Measurements from ENCODE around the gene KRT5.
"Not testable (repeated sequence)": the region's sequence is repeated elsewhere in the genome, so short reads cannot be mapped to it uniquely, and the experiment has no call there.

KRT5 gene

DNA sequence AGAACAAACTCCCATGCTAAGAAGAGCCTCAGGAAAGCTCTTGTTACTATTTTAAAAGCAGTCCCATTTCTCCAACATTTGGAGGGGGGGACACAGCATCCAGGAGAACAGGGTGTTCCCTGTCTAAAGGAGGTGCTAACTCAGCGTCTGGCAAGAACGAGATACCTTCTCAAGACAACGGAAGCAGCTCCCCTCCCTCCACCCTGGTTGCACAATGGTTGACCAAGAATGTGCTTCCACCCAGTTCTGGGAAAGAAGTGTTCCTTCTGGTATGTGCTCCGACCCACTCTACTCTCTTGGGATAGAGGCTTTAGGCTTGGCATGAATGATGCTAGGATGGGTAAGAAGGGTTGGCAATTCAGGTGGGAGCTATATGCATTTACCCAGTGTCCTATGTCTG is 25.7 kb downstream of the KRT5 start:
- no peak for DNase-seq (ENCODE audit: low read depth in 2 of 2)

DNA sequence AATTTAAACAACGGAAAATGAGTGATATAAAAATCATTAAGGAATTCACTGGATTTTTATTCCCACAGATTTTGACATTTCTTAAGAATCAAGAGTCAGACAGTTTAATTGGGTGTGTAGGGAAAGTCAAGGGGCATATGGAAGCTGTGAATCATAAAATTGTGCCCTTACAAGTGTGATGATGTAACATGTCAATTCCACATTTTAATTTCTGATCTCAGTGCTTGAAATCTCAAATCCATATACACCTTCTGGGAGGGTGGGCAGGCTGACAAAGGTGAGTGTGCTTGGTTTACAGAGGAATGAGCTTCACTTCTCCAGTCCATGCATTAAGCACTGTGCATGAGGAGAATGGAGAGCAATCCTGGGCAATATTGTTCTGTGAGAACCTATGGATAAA is 26.1 kb downstream of the KRT5 start:
- no peak for DNase-seq (ENCODE audit: low read depth in 2 of 2)

DNA sequence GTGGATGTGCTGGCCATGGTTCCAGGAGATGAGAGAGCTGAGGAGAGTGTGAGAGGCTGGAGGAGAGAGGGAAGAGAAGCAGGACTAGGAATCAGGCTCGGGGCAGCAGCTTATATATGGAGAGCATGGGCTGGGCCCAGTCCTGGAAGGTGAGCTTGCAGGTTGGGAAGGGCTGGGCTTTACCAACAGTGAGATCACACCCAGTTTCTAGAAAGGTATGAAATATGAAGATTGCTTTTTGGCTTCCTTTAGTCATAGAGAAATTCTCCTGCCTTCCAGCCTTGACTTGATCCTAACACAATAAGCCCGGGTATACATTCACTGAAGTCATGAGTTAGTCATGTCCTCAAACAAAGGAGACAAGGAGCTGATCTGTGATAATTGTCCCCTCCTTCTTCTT is 27.0 kb downstream of the KRT5 start, which contains the start of gene KRT6A:
TSS of gene KRT6A (minus strand) at position 86 of the 400 bp plus-strand sequence. CDS start at position 17, 69 bp downstream.
- no peak for DNase-seq (ENCODE audit: low read depth in 2 of 2)

DNA sequence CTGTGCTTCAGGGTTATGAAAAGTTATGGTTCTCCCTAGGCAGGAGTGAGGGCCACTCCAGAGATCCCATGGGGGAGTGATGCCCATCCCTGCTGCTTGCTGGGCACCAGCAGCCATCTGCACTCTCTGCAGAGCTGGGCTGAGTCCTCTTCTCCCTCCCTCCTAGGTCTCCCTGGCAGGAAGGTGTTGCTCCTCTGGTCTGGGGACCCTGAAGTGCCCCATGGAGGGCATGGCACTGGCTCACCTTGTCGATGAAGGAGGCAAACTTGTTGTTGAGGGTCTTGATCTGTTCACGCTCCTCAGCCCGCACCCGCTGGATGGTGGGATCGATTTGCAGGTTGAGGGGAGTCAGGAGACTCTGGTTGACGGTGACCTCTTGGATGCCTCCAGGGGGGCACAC is 27.8 kb downstream of the KRT5 start:
- DNase-seq (ENCODE audit: low read depth in 2 of 2): not testable (repeated sequence)

DNA sequence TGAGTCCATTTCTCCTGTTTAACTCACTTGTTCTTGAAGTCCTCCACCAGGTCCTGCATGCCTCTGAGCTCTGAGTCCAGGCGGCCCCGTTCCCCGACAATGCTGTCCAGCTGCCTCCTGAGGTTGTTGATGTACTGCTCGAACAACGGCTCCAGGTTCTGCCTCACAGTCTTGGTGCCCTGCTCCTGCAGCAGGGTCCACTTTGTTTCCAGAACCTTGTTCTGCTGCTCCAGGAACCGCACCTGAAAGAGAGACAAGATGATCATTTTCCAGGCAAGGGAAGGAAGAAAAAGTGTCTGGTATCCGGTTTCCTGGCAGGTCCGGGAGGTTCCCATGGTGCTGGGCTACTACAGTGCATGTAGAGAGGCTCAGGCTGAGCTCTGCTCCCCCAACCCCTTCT is 28.7 kb downstream of the KRT5 start:
- not testable (repeated sequence) for DNase-seq (ENCODE audit: low read depth in 2 of 2)

DNA sequence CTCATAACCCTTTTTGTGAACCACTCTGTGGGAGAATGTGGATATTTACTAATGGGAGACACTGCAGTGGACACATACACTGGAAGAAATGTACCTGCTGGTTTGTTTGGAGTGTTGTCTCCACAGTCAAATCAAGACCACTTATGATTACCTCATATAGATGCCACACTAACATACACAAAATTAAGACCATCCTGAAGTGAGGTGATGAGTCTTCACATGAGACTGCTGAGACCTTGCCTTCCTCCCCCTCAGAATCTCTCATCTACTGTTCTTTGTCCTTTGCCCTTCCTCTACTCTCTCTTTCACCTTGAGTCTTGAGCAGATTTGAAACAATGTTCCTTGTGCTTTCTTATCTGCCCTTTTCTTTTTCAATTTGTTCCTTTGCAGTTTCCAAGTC is 31.5 kb downstream of the KRT5 start:
- no peak for DNase-seq (ENCODE audit: low read depth in 2 of 2)

DNA sequence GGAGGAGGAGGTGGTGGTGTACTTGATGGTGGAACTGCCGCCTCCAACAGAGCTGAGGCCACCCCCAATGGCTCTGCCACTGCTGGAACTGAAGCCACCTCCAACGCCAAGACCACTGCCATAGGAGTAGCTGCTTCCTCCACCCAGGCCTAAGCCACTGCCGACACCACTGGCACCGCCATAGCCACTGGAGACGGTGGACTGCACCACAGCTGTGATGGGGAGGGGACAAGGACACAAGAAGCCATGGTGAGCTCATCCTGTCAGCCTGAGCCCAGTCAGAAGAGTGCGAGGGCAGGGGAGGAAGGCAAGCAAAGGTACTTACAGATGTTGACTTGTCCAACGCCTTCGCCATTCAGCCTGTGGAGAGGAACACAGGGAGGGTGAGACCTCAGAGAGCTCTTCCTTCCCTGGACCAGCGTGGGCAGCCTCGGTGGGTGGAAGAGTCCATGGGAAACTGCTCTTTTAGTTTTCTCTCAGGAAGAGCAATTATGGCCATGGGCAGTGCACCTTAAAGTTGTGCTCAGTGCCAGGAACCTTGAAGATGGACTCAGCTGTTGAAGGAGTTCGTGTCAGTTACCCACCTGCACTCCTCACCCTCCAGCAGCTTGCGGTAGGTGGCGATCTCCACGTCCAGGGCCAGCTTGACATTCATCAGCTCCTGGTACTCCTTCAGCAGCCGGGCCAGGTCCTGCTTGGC is 32.3 kb downstream of the KRT5 start:
- not testable (repeated sequence) for DNase-seq (ENCODE audit: low read depth in 2 of 2)

DNA sequence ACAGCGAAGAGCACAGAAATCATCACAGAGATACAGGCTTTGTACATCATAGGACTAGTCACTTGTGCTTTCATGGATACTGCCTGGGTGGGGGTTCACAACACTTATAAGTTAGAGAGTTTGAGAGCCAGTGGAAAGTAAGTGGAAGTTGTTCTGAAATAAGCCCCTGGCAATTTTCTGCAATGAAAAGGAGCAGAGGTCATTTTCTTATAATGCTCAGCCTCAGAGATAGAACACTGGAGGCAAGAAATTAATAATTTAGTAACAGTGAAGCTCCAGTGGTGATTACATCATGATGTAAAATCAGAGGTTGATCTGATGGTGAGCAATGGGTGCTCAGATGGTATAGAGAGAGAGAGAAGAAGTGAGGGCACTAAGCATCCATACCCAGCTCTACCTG is 33.0 kb downstream of the KRT5 start:
- DNase-seq (ENCODE audit: low read depth in 2 of 2): no peak

DNA sequence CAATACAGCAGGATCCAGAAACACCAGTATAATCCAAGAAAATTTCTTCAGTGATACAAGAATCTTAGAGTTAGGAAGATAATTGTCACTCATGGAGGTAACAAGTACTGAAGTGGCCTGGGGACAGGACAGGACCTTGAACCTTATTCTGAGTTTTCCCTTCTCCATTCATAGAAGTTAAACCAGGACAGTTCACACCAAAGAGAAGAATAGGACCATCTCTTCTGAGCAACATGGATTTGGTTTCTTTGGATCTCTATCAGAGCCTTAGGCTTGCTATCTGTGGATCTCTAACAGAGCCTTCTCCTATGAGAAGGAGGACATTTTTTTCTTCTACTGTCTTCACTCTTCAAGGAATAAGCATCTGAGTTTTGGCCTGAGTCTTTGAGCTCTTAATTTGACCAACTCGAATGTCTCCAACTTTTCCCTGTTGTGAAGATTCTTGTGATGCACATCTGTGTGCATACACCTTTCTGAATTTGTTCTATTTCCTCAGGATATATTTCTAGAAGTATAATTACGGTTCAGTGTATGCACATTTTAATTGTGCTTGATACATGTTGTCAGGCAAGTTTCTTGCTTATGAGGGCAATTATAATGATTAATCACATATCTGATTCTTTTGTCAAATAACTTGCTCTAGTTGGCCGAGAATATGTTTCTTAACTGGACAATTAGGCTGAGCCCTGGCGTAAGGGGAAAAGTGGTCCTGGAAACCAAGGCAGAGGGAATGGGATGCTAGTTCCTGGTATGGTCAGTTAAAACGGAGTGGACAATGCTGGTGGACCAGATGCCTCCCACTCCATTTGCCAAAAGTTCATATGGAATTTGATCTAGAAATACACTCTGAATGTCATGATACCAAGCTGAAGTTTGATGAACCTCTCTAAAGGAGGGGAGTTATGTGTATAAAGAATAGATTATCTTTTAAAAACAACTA is 33.8 kb downstream of the KRT5 start:
- no peak for DNase-seq (ENCODE audit: low read depth in 2 of 2)

DNA sequence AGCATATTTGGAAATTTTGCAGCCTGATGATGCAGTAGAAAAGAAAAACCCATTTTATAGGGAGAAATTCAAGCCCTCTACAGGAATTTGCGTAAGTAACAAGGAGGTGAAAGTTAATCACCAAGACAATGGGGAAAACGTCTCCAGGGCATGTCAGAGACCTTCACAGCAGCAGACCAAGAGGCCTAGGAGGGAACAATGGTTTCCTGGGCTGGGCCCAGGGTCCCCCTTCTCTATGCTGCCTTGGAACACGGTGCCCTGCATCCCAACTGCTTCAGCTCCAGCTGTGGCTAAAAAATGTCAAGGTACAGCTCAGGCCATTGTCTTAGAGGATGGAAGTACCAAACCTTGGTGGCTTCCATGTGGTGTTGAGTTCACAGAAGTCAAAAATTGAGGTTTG is 40.1 kb downstream of the KRT5 start:
- DNase-seq (ENCODE audit: low read depth in 2 of 2): no peak

DNA sequence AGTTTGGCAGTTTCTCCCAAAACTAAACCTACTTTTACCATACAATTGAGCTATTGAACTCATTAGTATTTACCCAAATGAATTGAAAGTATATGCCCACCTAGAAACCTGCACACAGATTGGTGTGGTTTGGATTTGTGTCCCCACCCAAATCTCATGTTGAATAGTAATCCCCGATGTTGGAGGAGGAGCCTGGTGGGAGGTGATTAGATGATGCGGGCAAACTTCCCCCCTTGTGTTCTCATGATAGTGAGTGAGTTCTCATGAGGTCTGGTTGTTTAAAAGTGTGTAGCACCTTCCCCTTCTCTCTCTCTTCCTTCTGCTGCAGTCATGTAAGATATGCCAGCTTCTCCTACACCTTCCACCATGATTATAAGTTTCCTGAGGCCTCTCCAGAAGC is 42.5 kb downstream of the KRT5 start:
- DNase-seq (ENCODE audit: low read depth in 2 of 2): no peak

DNA sequence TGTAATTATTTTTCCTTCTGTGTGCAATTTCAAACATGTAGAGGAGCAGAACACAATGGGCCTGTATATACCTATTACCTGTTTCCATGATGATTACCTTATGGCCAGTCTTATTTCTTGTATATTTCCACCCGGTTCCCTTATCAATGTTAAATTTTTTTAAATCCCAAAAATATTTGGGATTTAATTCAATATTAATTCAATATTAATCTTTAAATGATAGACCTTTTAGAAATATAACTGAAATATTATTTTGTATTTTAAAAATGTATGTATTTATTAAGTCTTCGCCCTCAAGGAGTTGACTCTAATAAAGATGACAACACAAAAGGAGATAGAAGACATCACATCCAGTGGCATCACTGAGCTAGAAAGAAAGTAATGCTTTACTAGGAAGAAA is 46.0 kb downstream of the KRT5 start:
- DNase-seq (ENCODE audit: low read depth in 2 of 2): no peak

DNA sequence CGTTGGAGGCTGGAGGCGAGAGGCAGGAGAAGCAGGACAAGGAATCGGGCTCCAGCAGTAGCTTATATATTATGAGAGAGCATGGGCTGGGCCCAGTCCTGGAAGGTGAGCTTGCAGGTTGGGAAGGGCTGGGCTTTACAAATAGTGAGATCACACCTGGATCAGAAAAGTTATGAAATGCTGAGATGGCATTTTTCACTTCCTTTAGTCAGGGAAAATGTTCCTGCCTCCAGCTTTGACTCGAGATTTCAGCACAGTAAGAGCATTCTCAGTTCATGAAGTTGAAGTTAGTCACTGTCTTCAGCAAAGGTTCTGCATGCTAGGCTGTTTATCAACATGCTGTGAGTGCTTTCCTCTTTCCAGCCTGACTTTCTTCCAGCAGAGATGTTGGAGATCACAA is 46.4 kb downstream of the KRT5 start, which contains the start of gene KRT6C:
TSS of gene KRT6C (minus strand) at position 38 of the 400 bp plus-strand sequence. CDS start 68 bp downstream, outside the sequence.
- no peak for DNase-seq (ENCODE audit: low read depth in 2 of 2)

DNA sequence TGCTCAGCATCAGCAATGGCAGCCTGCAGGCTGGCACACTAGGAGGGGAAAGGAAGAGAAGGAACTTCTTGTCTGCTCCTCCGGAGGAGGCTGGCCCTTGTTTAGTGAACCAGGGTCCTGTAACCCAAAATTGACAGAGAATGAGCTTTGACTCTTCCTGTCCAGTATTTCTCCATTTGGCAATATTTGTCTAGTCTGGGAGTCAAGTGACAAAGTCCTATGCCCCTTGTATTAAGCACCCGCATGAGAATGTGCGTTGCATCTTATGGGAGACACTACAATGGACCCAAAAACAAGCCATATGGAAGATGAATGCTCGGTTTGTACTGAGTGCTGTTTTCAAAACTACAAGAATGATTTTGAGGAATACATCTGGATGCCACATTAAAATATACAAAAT is 50.3 kb downstream of the KRT5 start:
- DNase-seq (ENCODE audit: low read depth in 2 of 2): no peak

DNA sequence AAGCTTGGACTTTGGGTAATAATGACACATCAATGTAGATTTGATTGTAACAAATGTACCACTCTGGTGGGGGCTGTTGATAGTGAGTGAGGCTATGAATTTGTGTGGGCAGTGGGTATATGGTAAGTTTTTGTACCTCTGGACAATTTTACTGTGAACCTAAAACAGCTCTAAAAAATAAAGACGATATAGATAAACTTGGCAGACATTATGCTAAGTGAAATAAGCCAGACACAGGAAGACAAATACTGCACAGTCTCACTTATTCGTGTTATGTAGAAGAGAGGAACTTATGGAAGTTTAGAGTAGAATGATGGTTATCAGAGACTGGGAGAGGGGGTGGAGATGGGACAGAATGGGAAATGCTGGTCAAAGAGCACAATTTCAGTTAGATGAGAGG is 55.3 kb downstream of the KRT5 start:
- no peak for DNase-seq (ENCODE audit: low read depth in 2 of 2)

Measured in stimulated activated CD8-positive, alpha-beta memory T cell treated with anti-CD3 and anti-CD28 coated beads, Interleukin-7, amount 100 ng/mL, for 4 hours (primary cell).